MM.1S (cell line): ENCODE data around the gene SPOCK2.

Experiments used
- CTCF ChIP-seq: fragments of 300-600 bp; sonication (generic); IDR thresholded peaks from 2 replicates; pipeline ENCODE4 v1.5.1; 2016; ENCODE audit warnings: antibody characterized with exemption, low read length, mixed read lengths
- EZH2phosphoT487 ChIP-seq: fragments of 300-600 bp; sonication (generic); IDR thresholded peaks from 2 replicates; pipeline ENCODE4 v1.6.1; 2018; ENCODE audit warnings: antibody characterized with exemption, low read length

GRCh38 chr10:72088889-72089575 lies 681 bp upstream of the SPOCK2 start:
- no peak for TF ChIP-seq CTCF
- no peak for TF ChIP-seq EZH2phosphoT487
